Activated naive CD4-positive, alpha-beta T cell treated with anti-CD3 and anti-CD28 coated beads, Interleukin-2, amount 50 U/mL, for 16 hours (primary cell): ENCODE measurements around the gene KRTAP10-4.
"Not testable (repeated sequence)": the region's sequence is repeated elsewhere in the genome, so short reads cannot be mapped to it uniquely, and the experiment has no call there.

ENCODE experiments used
- DNase-seq: peaks from one replicate; pipeline ENCODE4 v3.0.0-alpha.2; 2020

The KRTAP10-4 gene

DNA sequence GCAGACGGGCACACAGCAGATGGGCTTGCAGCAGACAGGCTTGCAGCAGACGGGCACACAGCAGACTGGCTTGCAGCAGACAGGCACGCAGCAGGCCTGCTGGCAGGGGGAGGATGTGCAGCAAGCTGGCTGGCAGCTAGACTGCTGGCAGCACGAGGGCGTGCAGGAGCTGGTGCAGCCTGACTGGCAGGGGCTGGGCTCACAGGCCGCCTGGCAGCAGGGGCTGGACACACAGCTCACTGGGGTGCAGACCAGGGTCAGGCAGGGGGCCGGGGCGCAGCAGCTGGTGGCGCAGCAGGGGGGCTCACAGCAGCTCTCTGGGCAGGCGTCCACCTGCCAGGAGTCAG, 15.2 kb upstream of the KRTAP10-4 start:
- DNase-seq = not testable (repeated sequence)

DNA sequence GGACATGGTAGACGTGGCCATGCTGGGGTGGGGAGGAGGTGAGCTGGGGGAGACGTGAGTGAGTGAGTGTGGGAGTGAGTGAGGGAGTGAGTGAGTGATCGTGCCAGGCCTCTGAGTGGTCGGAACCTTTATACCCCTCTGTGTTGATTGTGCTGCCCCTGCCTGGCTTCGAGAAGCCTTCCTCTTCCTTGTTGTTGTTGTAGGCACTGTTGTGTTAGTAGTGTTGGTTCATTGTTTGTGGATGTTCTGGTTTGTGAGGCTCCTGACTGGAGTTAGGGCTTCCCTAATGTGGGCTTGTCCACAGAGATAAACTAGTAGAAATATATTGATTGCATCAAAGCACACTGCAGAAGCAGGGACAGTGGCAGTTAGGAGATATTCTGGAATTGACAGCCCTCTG, 14.8 kb upstream of the KRTAP10-4 start, which contains the start of gene KRTAP10-3:
KRTAP10-3 (minus strand) TSS at position 101 of the 400 bp plus-strand sequence; CDS start at position 21, 80 bp downstream.
- DNase-seq = no peak

DNA sequence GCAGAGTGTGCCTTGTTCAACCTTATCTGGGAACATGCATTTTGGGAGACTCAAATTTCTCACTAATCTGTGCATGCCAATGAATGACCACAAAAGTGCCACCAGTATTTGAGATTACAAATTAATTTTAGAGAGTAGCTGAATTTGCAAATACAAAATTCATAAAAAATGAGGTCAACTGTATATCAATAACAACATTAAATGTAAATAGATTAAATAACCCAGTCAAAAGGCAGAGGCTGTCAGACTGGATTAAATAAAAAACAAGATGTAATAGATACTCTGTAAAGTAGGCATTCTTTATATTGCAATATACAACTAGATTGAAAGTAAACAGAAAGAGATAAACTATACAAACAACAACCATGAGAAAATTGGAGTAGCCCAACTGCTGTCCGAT, 9.4 kb upstream of the KRTAP10-4 start:
- DNase-seq = no peak

DNA sequence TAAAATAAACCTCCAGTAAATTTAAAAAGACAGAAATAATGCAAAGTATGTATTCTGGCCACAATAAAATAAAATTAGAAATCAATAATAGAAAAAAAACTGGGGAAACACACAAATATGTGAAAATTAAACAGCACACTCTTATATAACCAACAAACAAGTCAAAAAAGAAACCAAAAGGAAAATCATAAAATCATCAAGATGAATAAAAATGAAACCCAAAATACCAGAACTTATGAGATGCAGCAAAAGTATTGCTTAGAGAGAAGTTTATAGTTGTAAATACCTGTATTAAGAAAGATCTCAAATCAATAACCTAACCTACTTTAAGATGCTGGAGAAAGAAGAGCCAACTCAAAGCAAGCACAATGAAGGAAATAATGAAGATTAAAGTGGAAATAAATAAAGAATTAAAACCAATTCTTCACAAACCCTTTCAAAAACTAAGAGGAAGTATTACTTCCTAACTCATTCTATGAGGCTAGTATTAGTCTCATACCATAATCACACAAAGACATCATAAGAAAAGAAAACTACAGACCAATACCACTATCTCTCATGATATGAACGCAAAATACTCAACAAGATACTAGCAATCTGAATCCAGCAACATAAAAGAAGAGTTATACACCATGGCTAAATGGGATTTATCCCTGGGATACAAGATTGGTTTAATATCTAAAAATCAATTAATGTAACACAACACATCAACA, 8.5 kb upstream of the KRTAP10-4 start:
- no peak for DNase-seq

DNA sequence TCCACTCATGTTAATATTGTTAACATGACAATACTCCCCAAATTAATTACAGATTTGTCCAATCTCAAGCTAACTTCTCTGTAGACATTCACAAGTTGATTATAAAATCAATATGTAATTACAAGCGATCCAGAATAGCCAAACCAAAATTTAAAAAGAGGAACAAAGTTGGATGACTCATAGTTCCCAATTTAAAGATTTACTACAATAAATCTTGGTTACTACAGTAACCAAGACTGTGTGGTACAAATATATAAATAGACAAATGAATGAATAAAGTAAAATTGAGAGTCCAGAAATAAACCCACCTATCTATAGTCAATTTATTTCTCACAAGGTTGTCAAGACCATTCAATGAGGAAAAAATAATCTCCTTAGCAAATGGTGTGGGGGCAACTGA, 7.1 kb upstream of the KRTAP10-4 start:
- no peak for DNase-seq

DNA sequence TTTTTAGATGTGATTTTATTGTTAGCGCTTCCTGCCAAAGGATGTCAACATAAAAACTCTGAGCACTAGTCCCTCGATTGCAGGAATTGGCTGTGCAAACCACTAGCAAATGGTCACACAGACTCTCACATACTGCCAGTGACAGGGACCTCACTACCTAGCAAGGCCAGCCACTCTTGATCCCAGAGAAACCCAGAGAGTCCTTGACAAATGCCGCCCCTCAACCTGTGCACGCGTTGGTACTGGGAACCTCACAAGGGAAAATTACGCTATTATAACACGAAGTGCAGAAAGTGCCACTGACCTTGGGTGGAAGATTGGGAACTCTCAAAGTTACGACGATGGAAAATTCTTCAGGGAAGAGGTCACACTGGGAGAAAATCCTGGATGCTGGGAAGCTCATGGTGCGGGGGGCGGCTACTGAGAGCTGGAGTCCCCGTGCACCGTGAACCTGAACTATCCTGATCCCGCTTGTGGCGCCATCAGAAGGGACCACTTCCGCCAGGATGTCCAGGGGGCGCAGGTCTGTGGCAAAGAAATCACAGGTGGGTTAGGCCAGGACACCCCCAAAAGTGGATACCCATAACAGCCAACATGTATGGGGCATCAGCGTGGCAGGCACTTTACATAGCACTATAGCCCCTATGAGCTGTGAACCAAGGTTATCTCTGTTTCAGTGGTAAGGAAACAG, 5.9 kb upstream of the KRTAP10-4 start:
- no peak for DNase-seq

DNA sequence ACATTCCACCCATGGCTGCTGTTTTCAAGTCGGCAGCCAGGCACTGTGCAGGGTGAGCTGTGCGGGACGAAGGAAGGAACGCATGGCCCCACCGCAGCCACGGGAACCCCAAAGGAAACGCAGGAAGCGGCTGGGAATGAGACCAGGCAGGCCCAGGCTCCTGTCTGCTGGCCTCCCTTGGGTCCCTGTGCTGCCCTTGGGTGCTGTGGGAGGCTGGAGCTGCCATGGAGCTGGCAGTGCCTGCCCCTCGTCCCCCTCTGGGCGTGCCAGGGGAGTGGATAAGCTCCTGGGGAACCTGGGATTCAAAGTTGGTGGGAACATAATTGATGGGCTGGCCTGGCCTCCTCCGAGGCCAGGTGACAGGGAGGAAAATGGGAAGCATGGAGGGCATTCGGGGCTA, 5.3 kb upstream of the KRTAP10-4 start:
- DNase-seq = no peak

DNA sequence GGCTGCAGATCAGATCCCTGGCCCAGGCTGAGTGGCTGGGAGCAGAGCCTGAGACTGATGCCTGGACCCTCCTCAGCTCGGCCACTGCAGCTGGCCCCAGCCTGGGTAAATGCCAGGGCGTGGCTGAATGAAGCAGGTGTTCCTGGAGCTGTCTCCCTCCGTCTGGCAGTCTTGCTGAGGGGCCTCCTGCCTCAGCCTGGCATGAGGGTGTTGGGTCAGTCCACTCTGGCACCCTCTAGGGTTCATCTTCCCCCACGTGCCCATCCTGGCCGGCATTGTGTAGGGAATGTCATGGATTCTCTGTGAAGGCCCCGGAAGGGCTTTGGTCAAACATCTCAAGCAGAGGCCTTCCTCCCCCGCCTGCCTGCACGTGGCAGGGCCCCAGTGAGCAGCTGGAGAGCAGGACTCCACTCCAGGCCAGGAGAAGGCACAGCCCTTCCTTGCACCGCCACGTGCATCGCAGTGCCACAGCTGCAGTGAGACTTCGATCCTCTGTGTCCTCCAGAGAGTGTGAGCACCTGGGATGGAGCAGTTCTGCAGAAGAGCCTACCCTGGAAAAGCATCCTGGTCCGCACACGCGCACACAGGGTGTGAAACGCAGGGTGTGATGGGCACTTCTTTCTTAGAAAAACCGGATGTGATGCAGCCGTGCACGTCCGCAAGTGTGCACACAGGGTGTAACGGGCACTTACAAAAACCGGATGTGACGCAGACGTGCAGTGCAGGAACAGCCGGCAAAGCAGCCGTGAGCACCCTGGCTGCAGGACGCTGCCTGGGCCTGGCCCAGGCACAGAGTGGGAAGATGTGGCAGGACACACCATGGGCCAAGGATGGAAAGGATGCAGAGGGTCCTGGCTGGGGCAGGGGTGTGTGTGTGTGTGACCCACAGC, 4.6 kb upstream of the KRTAP10-4 start:
- no peak for DNase-seq

DNA sequence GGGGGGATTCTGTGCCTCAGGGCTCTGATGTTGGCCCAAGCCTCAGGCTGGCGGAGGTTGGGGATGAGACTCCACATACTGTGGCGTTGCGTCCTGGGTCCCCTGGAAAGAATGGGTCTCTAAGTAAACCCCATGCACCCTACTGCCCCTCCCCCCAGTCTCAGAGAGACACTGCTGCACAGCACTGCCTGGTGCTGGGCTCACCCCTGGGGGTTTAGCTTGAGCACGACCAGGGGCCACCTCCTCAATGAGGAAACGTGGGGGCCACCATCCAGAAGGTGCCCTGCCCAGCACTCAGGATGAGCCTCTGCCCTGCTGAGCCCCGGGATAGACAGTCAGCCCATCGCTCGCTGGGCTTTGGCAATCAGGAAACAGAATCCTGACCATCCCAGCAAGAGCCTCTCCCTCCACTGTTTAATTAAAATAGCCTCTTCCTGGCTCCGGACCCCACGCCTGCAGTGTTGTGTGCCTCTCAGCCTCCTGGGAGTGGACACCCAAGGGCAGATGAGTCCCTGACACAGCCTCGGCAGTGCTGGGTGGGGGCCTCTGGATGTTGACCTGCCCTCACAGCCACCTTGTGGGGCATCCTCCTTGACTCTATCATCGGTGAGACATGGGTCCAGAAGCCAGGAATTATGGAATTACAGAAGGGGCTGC, 3.5 kb upstream of the KRTAP10-4 start:
- DNase-seq = no peak

DNA sequence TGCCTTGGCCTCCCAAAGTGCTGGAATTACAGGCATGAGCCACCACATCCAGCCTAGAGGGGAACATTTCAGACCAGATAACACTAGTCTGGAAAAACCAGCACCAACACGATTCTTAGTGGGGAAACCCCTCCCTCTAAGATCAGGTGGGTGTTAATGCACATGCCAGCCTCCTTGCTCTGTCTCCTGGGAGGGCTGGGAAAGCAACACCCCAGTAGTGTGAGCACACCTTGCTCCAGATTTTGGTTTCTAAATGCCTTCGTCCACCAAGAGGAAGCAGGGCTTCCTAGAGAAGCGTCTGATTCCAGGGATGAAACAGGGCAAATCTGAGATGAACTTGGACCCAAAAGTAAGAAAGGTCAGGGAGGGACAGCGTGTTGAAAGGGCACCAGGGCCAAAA, 2.2 kb upstream of the KRTAP10-4 start:
- DNase-seq = no peak

DNA sequence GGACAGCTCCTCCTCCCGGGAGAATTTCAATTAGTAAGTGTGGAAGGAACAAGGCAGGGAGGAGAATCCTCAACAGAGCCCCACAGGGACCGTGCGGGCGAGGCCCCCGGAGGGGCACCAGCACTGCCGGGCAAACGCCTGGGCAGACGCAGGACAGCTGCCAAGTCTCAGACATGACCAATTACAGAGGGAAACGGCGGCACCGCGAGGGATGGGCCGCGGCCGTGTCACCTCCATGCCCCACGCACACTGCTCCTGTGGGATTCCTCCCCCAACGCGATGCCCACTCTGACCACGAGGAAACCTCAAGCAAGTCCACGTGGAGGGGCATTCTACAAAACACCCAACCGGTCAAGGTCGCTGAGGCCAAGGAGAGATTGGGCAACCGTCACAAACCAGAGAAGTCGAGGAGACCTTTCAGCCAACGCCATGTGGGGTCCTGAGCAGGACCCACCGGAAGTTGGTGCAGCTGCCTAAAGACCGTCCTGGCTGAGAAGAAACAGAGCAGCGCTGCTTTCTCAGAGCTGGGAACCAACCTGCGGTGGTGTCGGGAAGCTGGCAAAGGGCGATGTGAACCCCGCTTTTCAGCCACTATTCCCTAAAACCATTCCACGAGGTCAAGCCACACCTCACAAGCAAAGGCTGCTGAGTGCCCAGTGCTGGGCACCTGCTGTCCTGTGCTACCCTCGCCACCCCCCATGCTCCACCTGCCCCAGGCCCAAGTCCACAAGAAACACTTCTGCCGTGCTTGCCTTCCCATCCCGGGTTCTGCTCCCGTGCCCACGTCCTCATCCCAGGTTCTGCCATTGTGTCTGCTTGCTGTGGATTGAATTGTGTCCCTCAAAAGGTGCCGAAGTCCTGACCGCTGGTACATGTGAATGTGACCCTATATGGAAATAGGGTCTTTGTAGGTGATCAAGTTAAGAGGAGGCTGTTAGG, 1.4 kb upstream of the KRTAP10-4 start:
- no peak for DNase-seq

DNA sequence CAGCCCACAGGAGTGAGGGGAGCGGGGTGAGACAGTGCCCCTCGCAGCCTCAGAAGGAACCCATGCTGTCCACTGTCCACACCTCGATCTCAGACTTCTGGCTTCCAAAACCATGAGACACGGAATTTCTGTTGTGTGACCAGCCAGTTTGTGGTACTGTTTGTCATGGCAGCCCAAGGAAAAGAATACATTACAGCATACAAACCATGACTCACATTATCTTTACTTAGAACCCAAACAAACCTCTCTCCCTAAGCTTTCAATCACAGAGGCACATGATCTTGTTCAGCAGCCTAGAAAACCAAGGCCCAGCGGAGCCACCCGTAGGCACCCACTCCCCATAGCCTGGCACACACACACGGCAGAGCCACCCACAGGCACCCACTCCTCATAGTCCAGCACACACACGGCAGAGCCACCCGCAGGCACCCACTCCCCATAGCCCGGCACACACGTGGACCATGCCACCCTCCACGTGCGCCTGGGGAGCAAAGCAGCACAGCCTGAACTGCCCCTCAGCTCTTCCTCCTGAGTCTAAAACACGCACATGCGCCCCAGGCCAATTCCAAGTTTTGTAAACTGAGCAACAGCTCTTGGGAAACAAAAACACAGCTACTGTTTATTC, 458 bp upstream of the KRTAP10-4 start:
- DNase-seq = no peak

DNA sequence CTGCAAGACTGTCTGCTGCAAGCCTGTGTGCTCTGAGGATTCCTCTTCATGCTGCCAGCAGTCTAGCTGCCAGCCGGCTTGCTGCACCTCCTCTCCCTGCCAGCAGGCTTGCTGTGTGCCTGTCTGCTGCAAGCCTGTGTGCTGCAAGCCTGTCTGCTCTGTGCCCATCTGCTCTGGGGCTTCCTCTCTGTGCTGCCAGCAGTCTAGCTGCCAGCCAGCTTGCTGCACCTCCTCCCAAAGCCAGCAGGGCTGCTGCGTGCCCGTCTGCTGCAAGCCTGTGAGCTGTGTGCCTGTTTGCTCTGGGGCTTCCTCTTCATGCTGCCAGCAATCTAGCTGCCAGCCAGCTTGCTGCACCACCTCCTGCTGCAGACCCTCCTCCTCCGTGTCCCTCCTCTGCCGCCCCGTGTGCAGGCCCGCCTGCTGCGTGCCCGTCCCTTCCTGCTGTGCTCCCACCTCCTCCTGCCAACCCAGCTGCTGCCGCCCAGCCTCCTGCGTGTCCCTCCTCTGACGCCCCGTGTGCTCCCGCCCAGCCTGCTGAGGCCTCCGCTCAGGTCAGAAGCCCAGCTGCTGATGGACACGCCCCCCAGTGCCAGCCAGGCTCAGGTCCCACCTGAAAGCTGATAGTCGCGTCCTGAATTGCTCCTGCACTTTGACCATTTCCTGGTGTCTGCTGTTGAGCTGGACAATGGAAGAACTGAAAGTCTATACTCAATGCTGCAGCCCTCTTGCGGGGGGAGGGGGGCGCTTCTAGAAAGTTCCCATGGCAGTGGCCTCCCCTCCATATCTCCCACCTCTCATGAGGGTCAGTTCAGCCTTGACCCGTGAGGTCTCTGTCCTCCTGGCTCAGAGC, 1.2 kb downstream of the KRTAP10-4 start:
- no peak for DNase-seq

DNA sequence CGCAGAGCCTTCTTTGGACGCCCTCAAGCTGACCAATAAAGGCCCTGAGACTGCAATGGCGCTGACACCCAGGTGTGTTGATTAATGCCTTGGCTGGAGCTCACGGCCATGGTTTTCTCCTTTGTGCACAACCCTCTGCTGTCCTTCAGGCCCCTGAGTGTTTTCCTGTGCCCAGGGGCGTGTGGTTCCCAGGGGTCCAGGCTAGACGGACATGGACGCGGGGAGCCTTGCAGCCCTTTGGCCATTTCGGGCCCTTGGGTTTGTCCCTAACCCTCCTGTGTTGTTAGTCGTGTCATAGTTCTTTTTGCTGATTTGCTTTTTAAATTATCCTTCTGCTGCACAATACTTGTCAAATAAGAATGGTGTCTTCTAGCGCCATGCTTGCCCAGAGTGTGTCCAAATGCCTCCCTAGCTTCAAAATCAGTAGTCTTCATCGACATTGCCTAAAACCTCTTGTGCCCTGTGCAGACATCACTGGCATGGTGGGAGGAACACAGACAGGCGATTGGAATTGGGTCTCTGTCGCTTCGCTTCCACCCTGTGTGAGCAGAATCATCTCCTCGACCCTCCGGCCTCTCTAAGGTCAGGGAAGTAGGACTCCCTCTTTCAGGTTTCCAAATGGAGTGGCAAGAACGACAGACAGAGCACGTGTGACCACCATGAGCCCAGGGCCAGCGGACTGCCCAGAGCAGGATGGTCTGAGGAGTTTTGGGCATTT, 1.9 kb downstream of the KRTAP10-4 start:
- no peak for DNase-seq

DNA sequence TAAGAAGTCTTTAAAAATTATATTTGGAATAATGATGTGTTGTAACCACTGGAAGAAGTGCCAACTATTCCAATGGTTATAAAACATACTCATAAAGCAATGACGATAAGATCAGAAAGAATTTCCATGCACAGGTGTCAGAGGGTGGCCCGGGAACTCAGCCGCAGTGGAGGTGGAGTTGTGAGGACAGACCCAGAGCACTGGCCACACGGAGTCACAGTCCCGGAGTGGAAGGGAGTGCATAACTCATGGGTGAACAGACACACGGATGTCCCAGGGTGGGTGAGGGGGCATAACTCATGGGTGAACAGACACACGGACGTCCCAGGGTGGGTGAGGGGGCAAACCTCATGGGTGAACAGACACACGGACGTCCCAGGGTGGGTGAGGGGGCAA, 2.5 kb downstream of the KRTAP10-4 start:
- DNase-seq = no peak

DNA sequence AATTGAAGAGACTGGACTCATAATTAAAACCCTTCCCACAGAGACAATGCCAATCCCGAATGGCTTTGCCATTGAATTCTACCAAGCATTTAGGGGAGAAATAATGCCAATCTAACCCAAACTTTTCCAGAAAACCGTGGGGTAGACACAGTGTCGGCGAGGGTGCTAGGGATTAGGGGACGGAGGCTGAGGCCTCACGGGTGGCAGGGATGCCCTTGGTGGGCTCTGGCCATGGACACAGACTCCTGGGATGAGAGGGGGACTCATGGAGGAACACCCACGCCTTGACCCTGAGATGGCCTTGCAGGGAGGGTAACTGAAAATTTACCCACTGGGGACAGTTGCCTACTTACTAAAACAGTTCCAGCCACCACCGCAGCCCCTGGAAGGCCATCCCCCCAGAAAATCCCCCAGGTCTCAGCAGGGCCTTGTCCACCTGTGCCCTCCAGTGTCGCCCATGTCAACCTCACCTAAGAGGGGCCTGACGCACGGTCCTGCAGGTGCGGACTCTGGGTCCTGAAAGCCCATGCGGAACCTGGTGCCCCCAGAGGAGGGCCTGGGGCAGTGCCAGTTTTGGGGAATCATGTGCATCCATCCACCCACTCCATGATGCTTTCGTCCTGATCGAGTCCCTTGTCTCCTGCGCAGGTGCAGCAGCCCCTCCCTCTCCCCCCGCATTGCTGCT, 5.0 kb downstream of the KRTAP10-4 start:
- DNase-seq = no peak

DNA sequence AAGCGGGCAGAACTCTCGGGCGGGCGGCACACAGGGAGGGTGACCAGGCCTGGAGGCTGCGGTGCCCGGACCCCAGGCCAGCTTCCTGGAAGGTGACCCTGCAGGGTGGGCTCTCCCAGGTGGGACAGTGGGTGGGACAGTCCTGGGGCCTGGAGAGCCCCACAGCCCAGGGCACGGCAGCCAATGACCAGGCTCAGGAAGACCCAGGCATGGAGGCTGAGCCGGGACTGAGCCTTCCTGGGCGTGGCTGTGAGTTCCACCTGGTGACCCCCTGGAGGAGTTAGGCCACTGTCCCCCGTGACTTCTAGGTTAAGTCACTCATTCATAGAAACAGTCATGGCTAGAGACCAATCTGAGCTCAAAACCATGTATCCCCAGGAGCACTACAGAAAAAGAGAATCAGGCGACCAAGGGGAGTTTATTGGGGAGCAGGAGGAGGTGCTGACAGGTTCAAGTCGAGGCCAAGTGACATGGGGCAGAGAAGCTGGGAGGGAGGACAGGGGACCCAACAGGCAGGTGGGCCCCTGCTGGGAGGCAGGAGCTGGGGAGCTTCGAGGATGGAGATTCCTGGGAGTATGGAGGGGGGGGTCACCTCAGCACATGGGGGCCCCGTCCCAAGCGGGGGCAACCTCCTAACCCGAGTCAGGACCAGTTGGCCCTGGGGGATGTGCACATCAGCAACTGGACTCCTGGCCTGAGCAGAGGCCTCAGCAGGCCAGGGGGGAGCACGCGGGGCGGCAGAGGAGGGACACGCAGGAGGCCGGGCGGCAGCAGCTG, 5.7 kb downstream of the KRTAP10-4 start:
- DNase-seq = no peak

DNA sequence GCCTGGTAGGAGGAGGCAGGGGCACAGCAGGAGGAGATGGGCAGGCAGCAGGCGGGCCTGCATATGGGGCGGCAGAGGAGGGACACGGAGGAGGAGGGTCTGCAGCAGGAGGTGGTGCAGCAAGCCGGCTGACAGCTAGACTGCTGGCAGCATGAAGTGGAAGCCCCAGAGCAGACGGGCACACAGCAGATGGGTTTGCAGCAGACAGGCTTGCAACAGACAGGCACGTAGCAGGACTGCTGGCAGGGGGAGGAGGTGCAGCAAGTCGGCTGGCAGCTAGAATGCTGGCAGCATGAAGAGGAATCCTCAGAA, 6.3 kb downstream of the KRTAP10-4 start:
- DNase-seq = no peak
